ENCODE measurements around the gene IL12RB2. TPM values are rescaled to one million over a fixed set of nuclear protein-coding genes. Genes with fewer than 3 reads are reported as not detected.

IL12RB2 gene, protein sequence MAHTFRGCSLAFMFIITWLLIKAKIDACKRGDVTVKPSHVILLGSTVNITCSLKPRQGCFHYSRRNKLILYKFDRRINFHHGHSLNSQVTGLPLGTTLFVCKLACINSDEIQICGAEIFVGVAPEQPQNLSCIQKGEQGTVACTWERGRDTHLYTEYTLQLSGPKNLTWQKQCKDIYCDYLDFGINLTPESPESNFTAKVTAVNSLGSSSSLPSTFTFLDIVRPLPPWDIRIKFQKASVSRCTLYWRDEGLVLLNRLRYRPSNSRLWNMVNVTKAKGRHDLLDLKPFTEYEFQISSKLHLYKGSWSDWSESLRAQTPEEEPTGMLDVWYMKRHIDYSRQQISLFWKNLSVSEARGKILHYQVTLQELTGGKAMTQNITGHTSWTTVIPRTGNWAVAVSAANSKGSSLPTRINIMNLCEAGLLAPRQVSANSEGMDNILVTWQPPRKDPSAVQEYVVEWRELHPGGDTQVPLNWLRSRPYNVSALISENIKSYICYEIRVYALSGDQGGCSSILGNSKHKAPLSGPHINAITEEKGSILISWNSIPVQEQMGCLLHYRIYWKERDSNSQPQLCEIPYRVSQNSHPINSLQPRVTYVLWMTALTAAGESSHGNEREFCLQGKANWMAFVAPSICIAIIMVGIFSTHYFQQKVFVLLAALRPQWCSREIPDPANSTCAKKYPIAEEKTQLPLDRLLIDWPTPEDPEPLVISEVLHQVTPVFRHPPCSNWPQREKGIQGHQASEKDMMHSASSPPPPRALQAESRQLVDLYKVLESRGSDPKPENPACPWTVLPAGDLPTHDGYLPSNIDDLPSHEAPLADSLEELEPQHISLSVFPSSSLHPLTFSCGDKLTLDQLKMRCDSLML
- not detected in 2 replicates for total RNA-seq

DNA sequence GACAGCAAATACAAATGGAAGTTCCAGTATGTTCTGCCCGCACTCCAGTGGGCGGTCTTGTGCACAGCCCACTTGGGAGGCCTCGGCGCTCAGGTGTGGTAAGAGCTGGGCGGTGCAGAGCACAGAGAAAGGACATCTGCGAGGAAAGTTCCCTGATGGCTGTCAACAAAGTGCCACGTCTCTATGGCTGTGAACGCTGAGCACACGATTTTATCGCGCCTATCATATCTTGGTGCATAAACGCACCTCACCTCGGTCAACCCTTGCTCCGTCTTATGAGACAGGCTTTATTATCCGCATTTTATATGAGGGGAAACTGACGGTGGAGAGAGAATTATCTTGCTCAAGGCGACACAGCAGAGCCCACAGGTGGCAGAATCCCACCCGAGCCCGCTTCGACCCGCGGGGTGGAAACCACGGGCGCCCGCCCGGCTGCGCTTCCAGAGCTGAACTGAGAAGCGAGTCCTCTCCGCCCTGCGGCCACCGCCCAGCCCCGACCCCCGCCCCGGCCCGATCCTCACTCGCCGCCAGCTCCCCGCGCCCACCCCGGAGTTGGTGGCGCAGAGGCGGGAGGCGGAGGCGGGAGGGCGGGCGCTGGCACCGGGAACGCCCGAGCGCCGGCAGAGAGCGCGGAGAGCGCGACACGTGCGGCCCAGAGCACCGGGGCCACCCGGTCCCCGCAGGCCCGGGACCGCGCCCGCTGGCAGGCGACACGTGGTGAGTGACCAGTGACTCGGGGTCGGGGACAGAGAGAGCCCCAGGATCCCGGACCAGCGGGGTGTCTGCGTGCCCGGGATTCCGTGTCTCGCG, at the start of gene IL12RB2:
IL12RB2 (plus strand) TSS at position 623 of the 810 bp plus-strand sequence. CDS start 12,496 bp downstream, outside the sequence.

DNA sequence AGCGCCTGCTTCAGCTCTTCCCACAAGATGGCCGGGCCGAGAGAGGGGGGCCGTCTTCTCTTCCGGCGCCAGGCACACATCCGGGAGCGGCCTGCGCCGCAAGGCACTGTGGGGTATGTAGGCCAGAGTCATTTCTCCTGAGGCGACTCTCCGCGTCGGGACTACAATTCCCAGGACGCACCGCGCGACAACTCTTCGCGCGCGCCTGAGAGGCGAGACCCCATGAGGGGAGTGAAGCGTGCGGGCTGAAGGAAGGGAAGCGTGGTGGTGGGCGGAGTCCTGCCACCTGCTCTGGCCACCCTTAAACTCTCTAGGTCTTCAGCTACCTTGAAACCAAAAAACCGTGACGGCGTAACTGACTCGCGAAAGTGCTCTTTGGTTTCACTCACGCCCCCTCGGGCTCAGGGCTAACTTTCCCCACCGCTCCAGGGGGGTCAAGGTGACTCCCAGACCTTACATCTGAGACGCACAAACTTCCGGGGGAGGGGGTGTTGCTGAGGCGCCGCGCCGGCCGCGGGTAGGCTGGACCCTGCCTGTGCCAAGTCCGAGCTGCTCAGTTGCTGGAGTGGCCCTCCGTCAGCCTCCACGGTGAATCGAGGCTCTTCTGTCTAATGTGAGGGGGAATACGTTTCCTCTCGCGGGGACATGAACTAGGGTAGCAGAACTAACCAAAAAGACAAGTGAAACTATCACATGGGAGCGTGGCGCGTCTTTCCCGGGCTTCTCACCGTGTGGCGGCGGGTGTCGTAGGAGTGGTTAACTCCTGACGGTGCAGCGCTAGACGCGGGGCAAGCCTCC, 122.9 kb downstream of the IL12RB2 start, which contains the start of gene SERBP1:
SERBP1 (minus strand) TSS at position 45 of the 798 bp plus-strand sequence. CDS start 102 bp downstream, outside the sequence.

Other genes starting within 250 kb of the IL12RB2 start
- not detected in 2 replicates for gene C1orf141, start 172.9 kb upstream of the IL12RB2 start, total RNA-seq
- gene IL23R, start 141.4 kb upstream of the IL12RB2 start, total RNA-seq, result under 0.01 TPM in 1 of 2 replicates, not detected in the other
- gene SERBP1, start 122.5 kb downstream of the IL12RB2 start, total RNA-seq, result 244 and 333 TPM in 2 replicates

Data from uterine smooth muscle cell (primary cell).